ENCODE results near the gene THSD4. TPM values are rescaled to one million over a fixed set of nuclear protein-coding genes. Genes with fewer than 3 reads are reported as not detected.

The THSD4 gene
- total and polyA plus RNA-seq, 2 of the 8 experiments (the other 6 are each of a cell fraction or from before 2014, with no cell fraction given): 2.5 to 6.2 TPM

DNA sequence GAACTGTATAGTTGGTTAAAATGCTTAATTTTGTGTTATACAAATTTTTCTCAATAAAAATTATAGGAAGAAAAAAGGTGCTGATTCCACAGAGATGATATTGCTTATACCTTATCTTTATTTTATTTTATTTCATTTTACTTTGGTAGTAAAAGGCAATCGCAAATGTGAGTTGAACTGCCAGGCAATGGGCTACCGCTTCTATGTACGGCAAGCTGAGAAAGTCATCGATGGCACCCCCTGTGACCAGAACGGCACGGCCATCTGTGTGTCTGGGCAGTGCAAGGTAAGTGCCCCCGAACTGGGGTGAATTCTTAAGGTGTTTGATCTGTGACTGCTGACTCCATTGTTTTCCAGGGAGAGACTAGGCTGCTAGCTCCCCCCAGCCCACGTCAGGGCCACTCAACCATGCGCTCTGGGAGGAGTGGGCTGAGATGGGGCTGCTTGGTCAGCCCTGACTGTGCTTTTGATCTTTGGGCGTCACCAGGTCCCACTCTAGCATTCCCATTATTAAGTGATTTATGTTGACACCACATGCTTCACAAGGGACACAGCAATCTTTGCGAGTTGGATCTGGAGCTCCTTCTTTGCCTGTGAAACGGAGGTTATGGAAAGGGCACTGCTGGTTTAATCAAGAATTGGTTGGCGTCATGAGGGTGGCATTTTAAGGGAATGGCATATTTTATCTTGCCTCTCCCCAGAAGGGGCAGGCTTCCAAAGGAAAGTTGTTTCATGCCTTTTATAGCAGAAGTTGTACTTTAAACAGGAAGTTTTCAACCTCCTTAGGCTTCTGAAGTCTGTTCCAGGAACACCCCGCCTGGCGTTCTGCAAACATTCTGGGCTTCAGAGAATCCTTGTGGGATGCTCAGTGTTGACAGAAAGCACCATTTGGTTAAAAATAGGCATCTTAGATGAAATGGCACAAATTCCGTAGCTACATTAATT, 296.5 kb downstream of the THSD4 start:
- H2BK12ac ChIP-seq (ENCODE audit: low read depth, low read length): peak overlapping the region; percentile 73; the same call in 1 of the 2 replicates
- H3K4ac ChIP-seq (replicated peaks; ENCODE audit: insufficient read length, low read depth, low read length): no peak overlapping the region
- no peaks in the 10 kb centered on the region for H3K4me1 ChIP-seq (replicated peaks in 1 of 4; ENCODE audit: control insufficient read depth in 3 of 4, insufficient read depth in 4 of 4, low read length in 3 of 4)
- no peak overlapping the region for H2BK15ac ChIP-seq (ENCODE audit: low read length)
- no peak overlapping the region for H3K4me2 ChIP-seq (ENCODE audit: insufficient read depth in 1 of 2, low read depth in 2 of 2, low read length in 2 of 2)
- H3K79me1 ChIP-seq (ENCODE audit: low read depth, low read length): no peaks in the 10 kb centered on the region
- no peak overlapping the region for H2BK120ac ChIP-seq (replicated peaks; ENCODE audit: low read depth, low read length)
- no peak overlapping the region for H4K5ac ChIP-seq (ENCODE audit: insufficient read length, low read depth, low read length)
- no peak overlapping the region for H2AFZ ChIP-seq (ENCODE audit: low read length)
- DNase-seq (ENCODE audit: low read depth in 1 of 2, low spot score in 2 of 2) (no peak), FAIRE-seq (no peak)
- no peaks in the 10 kb centered on the region for H3K23me2 ChIP-seq (ENCODE audit: low read depth, low read length)
- TF ChIP-seq NRF1 (IDR thresholded peaks at IDR 0.05; ENCODE audit: low read depth, low read length): no peak
- TF ChIP-seq, protein P1, sequence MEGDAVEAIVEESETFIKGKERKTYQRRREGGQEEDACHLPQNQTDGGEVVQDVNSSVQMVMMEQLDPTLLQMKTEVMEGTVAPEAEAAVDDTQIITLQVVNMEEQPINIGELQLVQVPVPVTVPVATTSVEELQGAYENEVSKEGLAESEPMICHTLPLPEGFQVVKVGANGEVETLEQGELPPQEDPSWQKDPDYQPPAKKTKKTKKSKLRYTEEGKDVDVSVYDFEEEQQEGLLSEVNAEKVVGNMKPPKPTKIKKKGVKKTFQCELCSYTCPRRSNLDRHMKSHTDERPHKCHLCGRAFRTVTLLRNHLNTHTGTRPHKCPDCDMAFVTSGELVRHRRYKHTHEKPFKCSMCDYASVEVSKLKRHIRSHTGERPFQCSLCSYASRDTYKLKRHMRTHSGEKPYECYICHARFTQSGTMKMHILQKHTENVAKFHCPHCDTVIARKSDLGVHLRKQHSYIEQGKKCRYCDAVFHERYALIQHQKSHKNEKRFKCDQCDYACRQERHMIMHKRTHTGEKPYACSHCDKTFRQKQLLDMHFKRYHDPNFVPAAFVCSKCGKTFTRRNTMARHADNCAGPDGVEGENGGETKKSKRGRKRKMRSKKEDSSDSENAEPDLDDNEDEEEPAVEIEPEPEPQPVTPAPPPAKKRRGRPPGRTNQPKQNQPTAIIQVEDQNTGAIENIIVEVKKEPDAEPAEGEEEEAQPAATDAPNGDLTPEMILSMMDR (IDR thresholded peaks at IDR 0.05; ENCODE audit: control extremely low read depth in 1 of 3, insufficient read depth in 1 of 3, low read depth in 1 of 3, low read length in 3 of 3): peak in 1 of 3 experiments; percentile 4; a peak in 1 of 4 replicates
- no peak overlapping the region for H3K4me3 ChIP-seq (ENCODE audit: extremely low read depth in 1 of 4, insufficient read depth in 2 of 4, low read depth in 3 of 4, low read length in 4 of 4)
- no peaks in the 10 kb centered on the region for H3K79me2 ChIP-seq (ENCODE audit: control insufficient read depth in 1 of 2, insufficient read depth in 2 of 2, low read length in 2 of 2)
- H4K20me1 ChIP-seq (replicated peaks in 1 of 2; ENCODE audit: control insufficient read depth in 1 of 2, insufficient read depth in 2 of 2, low read length in 2 of 2): no peaks in the 10 kb centered on the region
- no peaks in the 10 kb centered on the region for H3K36me3 ChIP-seq (ENCODE audit: control insufficient read depth in 2 of 4, insufficient read depth in 4 of 4, low read length in 3 of 4)
- no peak overlapping the region for H3K9ac ChIP-seq (replicated peaks in 1 of 4; ENCODE audit: extremely low read depth in 1 of 4, low read depth in 3 of 4, low read length in 3 of 4)
- H2BK5ac ChIP-seq (ENCODE audit: low read depth, low read length): no peak overlapping the region
- no peak overlapping the region for H3K18ac ChIP-seq (ENCODE audit: extremely low read depth, low read length)
- H4K91ac ChIP-seq (replicated peaks; ENCODE audit: insufficient read length, low read length): no peak overlapping the region
- ChIA-PET CTCF (ENCODE audit: partially characterized antibody) (interaction anchor here (1.0 to 1.7 kb wide), 5 partner anchors 18 to 161 kb away, joined by 3 to 10 read pairs (median 3); no protein-coding TSS in a partner anchor), POLR2A (ENCODE audit: partially characterized antibody) (no interaction called here)
- no peak overlapping the region for H3K14ac ChIP-seq (ENCODE audit: insufficient read length)
- H3K27ac ChIP-seq (ENCODE audit: low read depth, low read length): no peak overlapping the region
- no peaks in the 10 kb centered on the region for H3K9me3 ChIP-seq (ENCODE audit: insufficient read depth in 2 of 2, low read depth in 1 of 2, low read length in 1 of 2)
- H4K8ac ChIP-seq (ENCODE audit: extremely low read depth, insufficient read depth, low read length): no peak overlapping the region
- H3K27me3 ChIP-seq (replicated peaks in 1 of 4; ENCODE audit: control insufficient read depth in 3 of 4, extremely low read depth in 1 of 4, insufficient read depth in 3 of 4, low read length in 3 of 4): no peaks in the 10 kb centered on the region
- H2AK5ac ChIP-seq (ENCODE audit: low read depth, low read length): no peak overlapping the region
- H3K23ac ChIP-seq (ENCODE audit: insufficient read length): no peak overlapping the region
- no peak overlapping the region for H3K56ac ChIP-seq (replicated peaks; ENCODE audit: insufficient read length, low read depth, low read length)
- H2BK20ac ChIP-seq (ENCODE audit: low read length): peak overlapping the region; percentile 18; the same call in 1 of the 2 replicates
- 88% methylated on average over 16 of the region's 16 CpGs; no CpG with 5 or more reads in 1 of the 2 experiments for WGBS, 2 experiments (ENCODE audit: extremely low coverage in 1 of 2, insufficient coverage in 1 of 2, insufficient read length in 1 of 2, insufficient replicate concordance in 2 of 2, low coverage in 1 of 2, low lambda C conversion rate in 2 of 2, missing lambda C conversion rate in 1 of 2)

Data from H1 (cell line).